ENCODE results near the gene EYA2.

EYA2 gene

DNA sequence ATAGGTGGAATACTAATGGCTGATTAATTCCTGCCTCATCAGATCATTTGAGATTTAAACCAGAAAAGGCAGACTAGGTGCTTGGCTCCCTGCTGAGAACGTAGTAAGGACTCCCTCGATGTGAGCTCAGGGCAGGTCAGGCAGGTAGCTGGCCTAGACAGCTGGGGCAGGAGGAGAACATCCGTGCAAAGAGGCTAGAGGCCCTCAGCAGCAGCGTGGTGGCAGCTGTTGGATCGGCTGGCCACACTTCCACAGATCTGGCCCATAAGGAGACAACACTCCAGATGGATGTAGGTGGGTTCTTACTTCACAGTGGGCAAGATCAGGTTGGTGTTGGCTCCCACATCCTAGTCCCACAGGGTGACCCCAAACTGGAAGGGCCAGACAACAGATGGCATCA, 38.5 kb downstream of the EYA2 start:
- no peak for DNase-seq

DNA sequence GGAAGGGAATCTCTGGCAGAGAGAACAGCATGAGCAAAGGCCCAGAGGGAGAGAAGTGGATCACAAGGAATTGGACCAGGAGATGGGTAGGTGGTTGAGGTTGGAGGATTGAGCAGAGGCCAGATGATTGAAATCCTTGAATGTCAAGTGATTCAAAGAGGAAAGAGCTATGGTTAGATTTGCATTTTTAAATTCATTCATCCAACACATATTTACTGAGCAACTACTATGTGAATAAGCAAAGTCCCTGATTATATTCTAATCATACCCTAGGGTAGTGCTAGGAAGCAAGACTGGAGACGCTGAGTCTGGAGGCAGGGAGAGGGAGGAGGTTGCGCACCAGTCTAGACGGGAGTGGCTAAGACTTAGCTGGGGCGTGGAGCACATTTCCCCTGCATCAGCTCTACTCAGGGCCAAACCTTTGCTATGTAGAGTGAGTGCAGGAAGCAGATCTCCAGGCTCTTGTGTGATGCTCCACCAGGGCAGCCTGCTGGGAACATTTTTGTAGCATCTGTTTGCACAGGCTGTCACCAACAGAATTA, 40.2 kb downstream of the EYA2 start:
- DNase-seq: no peak

DNA sequence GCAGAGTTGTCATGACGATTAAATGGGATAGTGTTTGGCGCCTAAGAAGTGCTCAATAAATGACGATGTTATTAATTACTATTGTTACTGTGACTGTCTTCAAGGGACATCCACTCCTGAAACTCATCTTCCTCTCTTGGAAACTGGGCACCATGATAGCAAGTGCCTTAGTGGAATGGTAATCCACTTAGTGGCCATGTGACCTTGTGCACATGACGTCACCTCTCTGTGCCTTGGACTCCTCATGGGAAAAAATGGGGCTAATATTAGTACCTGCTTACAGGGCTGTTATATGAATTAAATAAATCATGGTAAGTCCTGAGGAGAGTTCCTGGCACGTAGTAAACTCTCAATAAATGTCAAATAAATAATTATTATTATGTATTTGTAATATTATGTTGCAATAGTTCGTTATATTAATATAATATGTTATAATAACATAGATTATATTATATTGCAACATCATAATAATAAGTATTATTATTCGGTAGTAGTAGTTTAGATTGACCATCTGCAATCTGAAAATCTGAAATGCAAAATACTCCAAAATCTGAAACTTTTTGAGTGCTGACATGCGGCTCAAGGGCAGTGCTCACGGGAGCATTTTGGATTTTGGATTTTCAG, 40.9 kb downstream of the EYA2 start:
- no peak for DNase-seq

DNA sequence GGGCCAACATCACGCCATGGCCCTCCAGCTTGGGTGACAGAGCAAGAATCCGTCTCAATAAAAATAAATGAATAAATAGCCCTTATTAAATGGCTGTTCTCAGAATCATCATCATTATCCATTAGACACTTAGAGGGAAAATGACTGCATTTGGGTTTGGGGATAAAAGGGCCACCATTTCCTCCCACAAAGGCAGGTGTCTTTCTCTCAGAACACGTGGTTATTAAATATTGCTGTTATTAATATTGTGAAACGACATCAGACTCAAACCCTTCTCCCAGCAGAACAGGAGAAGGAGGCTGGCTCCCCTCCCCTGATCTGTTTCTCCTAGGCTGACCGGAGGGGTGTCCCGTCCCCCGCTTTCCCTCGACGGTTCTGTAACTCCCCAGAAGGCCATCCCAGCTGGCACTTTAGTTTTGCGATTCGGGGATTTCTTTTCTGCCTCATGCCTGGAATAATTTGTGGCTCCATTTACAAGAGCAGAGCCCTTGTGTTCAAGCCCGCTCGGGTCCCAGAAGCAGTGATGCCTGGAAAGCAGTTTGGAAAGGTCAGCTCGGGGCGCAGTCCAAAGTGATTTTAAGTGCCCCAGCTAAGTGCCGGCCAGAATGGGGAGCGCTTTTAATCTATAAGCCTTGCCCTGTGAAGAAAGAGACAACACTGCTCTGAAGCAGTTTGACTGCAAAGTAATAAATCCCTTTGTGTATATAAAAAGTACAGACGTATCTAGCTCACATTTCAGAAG, 41.9 kb downstream of the EYA2 start:
- DNase-seq: no peak

DNA sequence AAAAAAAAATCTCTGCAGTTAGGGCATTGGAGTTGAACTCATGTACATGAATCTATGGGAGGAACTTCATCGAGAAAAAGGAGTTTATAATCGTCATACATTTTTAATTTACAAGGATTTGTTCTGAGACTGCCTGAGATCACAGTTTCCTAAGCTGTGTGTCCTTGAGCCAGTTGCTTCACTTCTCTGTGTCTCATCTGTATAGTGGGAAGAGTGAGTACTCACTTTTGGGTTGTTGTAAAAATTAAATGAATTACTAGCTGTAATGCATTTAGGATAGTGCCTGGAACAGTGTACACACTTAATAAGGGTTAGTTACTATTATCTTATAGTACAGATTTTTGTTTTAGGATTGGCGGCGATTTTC, 42.5 kb downstream of the EYA2 start:
- no peak for DNase-seq

DNA sequence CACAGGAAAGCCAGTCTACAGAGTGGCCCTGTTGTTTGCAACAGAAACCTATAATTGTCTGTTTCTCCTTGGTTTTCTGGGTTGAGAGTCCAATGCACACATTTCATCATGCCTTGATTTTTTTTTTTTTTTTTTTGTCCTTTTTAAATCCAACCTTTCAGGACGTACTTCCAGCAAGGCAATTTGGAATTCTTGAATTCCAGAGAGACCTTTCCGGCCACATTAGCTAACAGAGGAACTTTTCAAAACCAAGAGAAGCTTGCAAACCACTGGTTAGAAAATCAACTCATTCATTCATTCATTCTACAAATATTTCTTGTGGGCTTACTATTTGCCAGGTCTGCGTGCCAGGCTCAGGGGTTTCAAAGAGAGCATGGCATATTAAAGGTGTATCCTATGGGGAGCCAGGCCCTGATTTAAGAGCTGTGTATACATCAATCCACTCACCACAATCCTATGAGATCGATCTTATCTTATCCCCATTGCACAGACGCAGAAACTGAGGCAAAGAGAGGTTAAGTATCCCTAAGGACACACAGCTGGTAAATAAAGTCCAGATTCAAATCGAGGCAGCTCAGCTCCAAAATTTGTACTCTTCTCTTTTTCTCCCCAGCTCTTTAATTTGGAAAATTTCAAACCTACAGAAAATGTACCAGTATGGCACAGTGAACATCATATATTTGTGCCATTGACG, 43.0 kb downstream of the EYA2 start:
- no peak for DNase-seq

DNA sequence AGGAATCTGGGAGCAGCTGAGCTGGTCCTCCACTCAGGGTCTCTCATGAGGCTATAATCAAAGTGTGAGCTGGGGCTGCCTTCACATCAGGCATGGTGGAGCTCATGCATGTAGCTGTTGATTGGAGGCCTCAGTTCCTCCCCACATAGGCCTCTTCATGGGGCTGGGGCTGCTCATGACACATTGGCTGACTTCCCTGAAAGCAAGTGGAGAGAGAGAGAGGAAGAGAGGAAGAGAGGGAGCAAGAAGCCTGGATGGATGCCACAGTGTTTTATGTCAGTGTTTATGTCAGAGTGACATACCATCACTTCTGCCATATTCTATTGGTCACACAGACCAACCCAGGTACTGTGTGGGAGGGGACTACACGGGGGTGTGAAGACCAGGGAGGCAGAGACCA, 43.8 kb downstream of the EYA2 start:
- no peak for DNase-seq

DNA sequence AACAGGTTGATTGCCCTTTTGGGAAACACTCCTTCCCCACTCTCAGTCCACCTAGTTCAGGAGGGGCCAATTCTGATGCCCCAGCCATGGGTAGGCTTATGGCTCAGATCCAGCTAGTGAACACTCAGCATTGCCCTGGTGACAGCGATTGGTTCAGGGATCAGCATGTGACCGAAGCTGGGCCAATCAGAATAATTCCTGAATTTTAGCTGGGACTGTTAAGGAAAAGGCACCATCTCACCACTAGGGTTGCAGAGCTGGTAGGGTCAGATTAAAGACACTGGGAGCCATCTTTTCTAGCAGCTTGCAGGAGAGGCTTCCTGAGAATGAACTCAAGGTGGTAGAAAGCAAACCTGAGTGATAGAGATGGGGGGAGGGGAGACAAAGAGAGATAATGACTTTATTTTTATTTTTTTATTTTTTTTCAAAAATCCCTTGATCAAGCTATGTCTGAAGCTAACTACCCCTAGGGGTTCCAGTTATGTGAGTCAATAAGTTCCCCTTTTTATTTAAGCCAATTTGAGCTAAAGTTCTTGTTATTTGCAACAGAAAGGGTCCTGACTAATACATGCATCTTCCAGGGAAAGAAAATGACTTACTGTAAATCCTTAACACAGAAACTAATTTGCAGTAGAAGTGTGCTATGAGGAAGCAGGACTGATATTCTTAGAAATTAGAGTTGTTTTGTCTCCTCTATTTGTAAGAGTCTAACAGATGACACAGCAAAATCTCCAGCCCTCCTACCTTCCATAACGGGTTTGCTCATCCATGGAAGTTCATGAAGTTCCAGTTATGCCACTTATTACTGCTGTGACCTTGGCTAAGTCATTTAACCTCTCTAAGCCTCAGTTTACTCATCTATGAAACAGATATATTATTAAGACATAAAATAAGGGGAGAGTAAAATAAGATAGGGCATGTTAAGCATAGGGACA, 44.7 kb downstream of the EYA2 start:
- DNase-seq: peak; percentile 15

DNA sequence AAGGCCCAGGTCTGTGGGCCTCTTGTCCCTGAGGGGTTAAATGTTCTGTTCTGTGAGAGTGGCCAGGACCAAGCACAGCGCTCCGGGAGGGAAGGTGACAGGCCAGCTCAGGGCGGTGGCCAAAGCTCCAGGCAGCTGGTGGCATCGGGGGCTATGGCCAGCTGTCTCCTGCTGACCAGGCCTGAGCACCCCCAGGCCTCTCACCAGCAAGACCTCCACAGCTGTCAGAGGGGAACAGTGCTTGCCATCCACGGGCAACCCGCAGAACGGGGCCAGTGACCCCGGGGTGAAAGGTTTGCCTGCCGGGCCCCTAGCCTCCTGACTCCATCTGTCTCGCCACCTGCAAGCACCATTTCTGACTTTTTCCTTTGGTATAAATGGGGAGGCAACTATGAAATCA, 46.0 kb downstream of the EYA2 start:
- DNase-seq: no peak

DNA sequence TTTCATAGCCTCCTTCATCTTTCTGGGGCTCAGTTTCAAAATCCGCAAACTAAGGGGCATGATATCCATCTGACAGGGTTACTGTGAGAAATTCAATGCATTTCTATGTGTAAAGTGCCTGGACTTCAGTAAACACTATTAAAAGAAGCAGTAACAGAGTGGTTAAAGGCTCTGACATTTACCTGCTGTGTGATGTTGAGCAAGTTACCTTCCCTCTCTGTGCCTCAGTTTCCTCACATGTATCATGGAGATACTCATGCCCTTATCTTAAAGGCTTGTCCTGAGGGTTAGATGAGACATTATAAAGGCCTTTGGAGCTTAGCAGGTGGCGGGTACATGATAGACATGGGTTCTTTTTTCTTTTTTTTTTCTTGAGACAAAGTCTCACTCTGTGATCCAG, 46.8 kb downstream of the EYA2 start:
- no peak for DNase-seq

DNA sequence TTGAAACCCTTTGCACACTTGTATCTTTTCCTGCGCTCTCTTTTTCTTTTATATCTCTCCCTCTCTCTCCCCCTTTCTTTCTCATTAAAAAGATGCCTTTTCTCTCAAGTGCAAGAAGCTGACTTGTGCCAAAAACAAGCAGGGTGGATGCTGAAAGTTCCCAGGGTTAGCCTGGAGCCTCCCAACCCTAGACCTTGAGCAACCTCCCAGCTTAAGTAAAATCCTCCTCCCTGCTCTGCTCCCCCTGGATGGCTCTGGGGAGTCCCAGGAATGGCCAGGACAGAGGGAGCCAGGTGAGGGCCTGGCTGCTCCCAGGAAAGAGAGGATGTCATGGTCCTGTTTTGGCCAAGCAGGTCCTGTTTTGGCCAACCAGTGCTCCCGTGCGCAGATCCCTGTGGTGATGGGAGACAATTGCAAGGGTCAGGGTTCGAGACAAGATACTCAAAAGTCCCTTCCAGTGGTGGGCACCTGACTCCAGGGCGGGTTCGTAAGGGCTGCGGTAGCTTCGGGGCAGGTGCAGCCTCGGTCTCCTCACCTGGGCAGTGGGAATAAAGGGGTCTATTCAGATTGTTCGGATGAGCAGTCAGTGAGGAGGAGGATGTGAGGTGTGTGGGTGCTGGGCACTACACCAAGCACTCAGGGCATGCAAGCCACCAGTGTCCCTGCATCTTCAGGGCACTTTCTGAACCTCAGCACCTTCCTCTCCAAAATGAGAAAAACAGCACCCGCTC, 49.4 kb downstream of the EYA2 start:
- no peak for DNase-seq

DNA sequence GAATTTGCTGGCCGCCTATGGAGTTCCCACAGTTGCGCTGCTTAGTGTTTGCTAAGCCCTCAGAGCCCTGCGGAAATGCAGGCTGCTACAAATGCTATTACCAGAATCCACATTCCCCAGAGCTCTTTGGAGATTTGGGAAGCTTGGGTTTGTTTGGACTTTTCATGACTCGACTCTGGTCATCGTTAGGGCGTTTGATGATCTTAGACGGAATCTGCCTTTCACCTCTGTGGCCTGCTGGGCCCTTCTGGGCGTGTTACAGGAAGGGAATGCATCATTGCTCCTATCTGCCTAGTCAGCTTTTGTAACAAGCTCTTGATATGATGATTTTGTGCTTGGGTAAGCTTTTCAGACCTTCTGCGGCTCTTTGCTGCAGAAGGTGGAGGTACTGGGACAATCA, 50.8 kb downstream of the EYA2 start:
- DNase-seq: no peak

DNA sequence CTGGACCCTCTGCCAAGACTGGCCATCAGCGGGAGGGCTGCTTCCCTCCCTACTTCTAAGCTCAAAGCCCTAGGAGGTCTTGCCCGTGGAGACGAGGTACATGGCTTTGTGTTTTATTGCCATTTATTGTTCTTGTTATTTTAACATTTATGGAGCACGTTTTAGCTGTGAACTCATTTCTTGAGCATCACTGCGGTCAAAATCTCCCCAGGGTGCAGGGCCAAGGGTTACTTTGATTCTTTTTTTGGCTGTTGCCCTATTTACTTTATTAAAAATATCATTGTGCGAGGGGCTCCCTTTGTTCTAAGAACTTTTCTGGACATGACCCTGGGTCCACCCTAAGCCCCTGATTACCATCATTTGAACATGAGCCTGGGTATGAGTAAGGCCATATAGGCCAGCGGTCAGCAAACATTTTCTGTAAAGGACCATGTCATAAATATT, 51.6 kb downstream of the EYA2 start:
- no peak for DNase-seq

DNA sequence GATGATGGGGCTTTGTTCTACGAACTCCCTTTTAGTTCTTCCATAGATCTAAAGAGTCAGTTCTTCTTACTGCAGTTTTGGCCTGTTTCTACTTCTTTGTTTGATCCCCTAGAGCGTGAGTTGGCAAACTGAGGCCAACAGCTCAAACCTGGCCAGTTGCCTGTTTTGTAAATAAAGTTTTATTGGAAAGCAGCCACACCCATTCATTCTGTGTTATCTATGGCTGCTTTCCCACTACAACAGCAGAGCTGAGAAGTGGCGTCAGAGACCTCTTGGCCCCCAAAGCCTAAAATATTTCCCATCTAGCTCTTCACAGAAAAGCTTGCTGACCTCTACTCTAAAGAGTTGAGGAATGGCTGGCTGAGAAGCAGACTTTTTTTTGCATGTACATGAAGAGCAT, 52.2 kb downstream of the EYA2 start:
- DNase-seq: no peak

DNA sequence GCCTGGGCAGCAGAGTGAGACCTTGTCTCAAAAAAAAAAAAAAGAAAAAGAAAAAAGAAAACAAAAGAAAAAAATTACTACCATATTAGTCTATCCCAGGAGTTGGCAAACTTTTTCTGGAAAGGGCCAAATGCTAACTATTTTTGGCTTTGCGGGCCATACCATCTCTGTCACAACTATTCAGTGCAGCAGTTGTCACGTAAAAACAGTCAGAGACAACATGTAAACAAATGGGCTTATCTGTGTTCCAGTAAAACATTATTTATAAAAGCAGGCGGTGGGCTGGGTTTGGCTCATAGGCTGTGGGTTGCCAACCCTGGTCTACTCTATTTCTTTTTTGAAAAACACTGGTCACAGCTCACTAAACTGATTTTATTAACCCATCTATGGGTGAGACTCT, 53.4 kb downstream of the EYA2 start:
- DNase-seq: no peak

DNA sequence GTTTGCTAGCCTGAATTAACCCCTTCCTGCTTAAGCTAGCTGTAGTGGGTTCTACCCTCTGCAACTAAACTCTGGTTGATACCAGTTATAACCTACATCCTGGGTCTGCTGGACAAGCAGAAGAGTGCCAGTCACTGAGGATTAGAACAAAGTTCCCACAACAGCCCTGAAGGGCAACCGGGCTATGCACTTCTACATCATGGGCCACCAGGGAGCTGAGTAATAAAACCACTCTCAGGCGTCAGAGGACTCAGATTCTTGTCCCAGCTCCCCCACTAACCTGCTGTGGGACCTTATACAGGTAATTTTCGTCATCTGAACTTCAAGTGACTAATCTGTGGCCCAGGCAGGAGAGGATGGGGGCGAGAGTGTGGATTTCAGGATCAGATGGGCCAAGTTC, 56.8 kb downstream of the EYA2 start:
- peak; percentile 26 for DNase-seq

DNA sequence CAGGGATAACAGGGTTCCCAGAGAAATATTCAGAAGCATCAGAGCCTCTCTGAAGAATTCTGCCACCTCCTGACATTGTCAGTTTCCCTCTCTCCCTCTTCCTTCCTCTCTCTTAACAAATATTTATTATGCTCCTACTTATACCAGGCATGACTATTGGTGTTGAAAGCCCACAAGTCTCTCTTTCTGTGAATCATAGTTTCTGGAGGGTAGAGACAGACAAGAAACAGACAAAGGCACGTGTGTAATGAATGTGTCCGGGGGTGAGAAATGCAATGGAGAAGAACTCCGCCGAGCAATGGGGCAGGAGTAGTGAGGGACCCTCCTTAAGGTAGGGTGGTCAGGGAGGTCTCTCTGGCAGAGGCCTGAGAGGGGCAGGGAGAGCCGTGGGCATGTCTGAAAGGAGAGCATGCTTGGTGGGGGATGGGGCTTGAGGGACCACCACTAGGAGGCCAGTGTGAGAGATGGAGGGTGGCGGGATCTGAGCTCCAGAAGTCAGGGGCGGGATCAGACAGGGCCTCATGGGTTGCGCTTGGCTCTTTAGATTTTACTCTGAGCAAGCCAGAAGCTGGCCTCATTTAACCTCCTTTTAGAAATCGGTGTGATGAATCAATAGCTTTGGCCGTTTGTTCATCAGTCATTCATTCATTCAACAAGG, 57.3 kb downstream of the EYA2 start:
- peak; percentile 7 for DNase-seq

DNA sequence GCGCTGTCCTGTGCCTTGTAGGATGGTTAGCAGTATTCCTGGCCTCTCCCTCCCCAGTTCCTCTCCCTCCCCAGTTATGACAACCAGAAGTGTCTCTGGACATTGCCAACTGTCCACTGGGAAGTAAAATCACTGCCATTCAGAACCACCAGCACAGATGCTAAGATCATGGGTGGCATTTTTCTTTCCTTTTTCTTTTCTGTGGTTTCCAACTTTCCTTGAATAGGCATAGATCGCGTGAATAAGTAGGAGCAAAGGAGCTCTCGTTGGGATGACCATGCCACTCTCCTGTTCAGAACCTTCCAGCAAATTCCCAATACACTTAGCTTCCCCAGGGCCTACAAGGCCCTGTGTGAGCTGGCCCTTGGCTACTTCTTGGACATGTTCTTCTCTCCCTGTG, 59.0 kb downstream of the EYA2 start:
- DNase-seq: no peak

DNA sequence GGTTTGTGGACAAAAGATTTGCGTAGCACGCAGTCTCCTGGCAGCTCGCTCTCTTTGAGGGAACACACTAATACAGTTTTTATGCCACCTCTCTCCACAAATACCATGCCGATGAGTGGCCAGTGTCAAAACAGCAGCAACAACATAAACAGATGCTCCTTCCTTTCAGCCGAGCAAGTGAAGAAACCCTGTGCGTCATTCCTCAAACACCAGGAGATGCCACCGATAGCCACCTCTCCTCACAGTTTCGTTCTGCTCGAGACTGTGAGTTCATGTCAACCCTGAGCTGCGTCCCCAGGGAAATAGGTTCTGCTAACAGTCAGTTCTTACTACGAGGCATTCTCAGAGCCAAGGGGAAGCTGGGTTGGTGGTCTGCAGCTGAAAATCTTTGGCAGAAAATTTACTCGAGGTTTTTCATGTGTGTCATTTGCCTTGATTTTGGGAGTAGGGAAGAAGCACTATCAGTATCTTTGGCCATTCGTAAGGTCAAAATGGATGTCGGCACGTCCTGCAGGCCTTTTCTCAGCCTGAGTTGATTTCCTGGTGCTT, 59.9 kb downstream of the EYA2 start:
- DNase-seq: no peak

DNA sequence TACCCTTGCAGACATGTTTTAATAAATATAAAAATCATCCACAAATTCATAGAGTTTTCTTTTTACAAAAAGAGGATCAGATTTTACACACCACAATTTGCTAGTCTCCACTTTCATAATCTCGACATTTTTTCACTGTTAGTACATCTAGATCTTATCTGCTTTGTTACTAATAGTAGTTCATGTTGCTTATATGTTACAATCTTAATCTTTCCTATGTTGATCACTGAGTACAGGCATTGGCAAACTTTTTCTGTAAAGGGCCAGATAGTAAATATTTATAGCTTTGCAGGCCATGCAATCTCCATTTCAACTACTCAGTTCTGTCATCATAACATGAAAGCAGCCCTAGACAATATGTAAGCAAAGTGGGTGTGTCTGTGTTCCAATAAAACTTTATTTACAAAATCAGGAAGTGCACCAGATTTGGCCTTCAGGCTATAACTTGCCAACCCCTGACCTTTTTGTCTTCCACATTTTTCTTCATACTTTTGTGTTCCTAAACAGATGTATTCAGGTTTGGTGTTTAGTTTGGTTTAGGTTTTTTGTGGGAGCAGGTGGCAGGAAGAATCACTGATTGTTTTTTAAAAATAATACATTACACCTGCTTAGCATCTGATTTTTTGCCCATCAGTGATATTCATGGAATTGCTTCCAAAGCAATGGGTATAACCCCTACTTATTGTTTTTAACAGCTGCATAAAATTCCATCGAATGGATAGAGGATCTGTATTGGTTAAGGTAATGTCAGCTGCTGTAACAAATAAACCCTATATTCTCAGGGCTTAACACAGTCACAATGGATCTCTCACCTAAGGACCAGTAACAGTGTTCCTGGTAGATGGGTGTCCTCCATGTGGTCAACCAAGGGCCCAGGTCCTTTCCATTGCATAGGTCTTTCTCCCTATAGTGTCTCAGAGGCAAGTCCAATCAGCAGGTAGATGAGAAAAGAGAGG, 61.2 kb downstream of the EYA2 start:
- no peak for DNase-seq
